Keratinocyte (primary cell): ENCODE measurements around the gene CRABP2. TPM values are rescaled to one million over a fixed set of nuclear protein-coding genes. Genes with fewer than 3 reads are reported as not detected.

ENCODE experiments used
- DNase-seq: peaks from one replicate; pipeline ENCODE4 v3.0.0-alpha.2; 2011; ENCODE audit warnings: low read depth, missing footprints, low spot score
- FAIRE-seq: peaks from 2 replicates; lab custom pipeline; 2011; peaks lifted over from hg19 to GRCh38; lab: Jason Lieb, UNC
- H2AFZ ChIP-seq: 2 replicates; pipeline ENCODE4 v1.6.0; 2012; ENCODE audit warnings: low read length, control low read depth, inconsistent platforms; ENCODE audit not compliant: control insufficient read depth
- H3K27ac ChIP-seq: 2 replicates; pipeline ENCODE4 v1.5.1; 2011; ENCODE audit warnings: low read length; ENCODE audit not compliant: control insufficient read depth, insufficient read depth
- H3K27me3 ChIP-seq: 3 replicates; pipeline ENCODE4 v1.6.0; 2011; ENCODE audit warnings: low read length; ENCODE audit not compliant: control insufficient read depth, insufficient read depth; ENCODE audit errors: extremely low read depth
- H3K36me3 ChIP-seq, 2 experiments: 2 replicates in 1 of 2; 3 replicates in 1 of 2; pipeline ENCODE4 v1.5.1; 2011; ENCODE audit warnings: low read length in 2 of 2, mild to moderate bottlenecking in 1 of 2; ENCODE audit not compliant: control insufficient read depth in 2 of 2, insufficient read depth in 2 of 2; ENCODE audit errors: extremely low read depth in 1 of 2
- H3K4me1 ChIP-seq: 3 replicates; pipeline ENCODE4 v1.5.1; 2011; ENCODE audit warnings: low read length; ENCODE audit not compliant: control insufficient read depth, insufficient read depth; ENCODE audit errors: extremely low read depth
- H3K4me2 ChIP-seq: 3 replicates; pipeline ENCODE4 v1.6.0; 2011; ENCODE audit warnings: low read depth, low read length; ENCODE audit not compliant: control insufficient read depth, insufficient read depth; ENCODE audit errors: extremely low read depth
- H3K4me3 ChIP-seq, 3 experiments: fragments of 200-600 bp in 1 of 3; sonication (generic) in 1 of 3; 2 replicates in 2 of 3; 3 replicates in 1 of 3; pipeline ENCODE4 v1.5.1; 2011 to 2016; ENCODE audit warnings: low read length in 3 of 3, mild to moderate bottlenecking in 3 of 3, control low read depth in 2 of 3, inconsistent platforms in 1 of 3, low read depth in 1 of 3, mixed read lengths in 1 of 3, mixed run types in 1 of 3, moderate library complexity in 1 of 3; ENCODE audit not compliant: control insufficient read depth in 2 of 3, insufficient read depth in 2 of 3; ENCODE audit errors: extremely low read depth in 1 of 3
- H3K79me2 ChIP-seq: 2 replicates; pipeline ENCODE4 v1.6.0; 2012; ENCODE audit warnings: low read length; ENCODE audit not compliant: control insufficient read depth, insufficient read depth
- H3K9ac ChIP-seq: 3 replicates; pipeline ENCODE4 v1.6.0; 2011; ENCODE audit warnings: low read length; ENCODE audit not compliant: control insufficient read depth, insufficient read depth; ENCODE audit errors: extremely low read depth
- H3K9me1 ChIP-seq: 3 replicates; pipeline ENCODE4 v1.6.0; 2011; ENCODE audit warnings: low read length; ENCODE audit not compliant: control insufficient read depth, insufficient read depth; ENCODE audit errors: extremely low read depth
- H3K9me3 ChIP-seq: 2 replicates; pipeline ENCODE4 v1.5.1; 2012; ENCODE audit warnings: low read depth, low read length; ENCODE audit not compliant: control insufficient read depth
- H4K20me1 ChIP-seq: 3 replicates; pipeline ENCODE4 v1.6.0; 2011; ENCODE audit warnings: low read length; ENCODE audit not compliant: control insufficient read depth, insufficient read depth; ENCODE audit errors: extremely low read depth
- EZH2 ChIP-seq: IDR thresholded peaks from one replicate; pipeline ENCODE4 v1.6.1; 2012; ENCODE audit warnings: inconsistent platforms, mild to moderate bottlenecking, low read length, moderate library complexity
- dilution Hi-C: fragments of 300-500 bp; cut with MboI; formaldehyde crosslinking; loops from one replicate; pipeline ENCODE4 v1.7.0; 2020; ENCODE audit warnings: low sequenced_read_pairs; ENCODE audit not compliant: extremely low pct_ligation_motif_present
- polyA plus RNA-seq, 5 experiments: library from polyadenylated mRNA; depleted of rRNA in 3 of 5; stranded (reverse) in 3 of 5; stranded (forward) in 1 of 5; unstranded in 1 of 5; fragments of >200 nt; gene quantifications; 1 replicate in 1 of 5; 2 replicates in 3 of 5; 3 replicates in 1 of 5; pipeline versions ENCODE4 v1.2.1 to v1.2.3, GENCODE V29; 2011 to 2012; ENCODE audit warnings: missing spikeins in 2 of 5, low read depth in 1 of 5, low replicate concordance in 1 of 5
- TF ChIP-seq, protein P1 (sequence below), 3 experiments: IDR thresholded peaks in 1 of 3; conservative IDR thresholded peaks in 1 of 3; optimal IDR thresholded peaks in 1 of 3; 2 replicates in 2 of 3; 3 replicates in 1 of 3; pipeline versions ENCODE3 to v1.5.1; 2011; ENCODE audit warnings: low read length in 3 of 3, mild to moderate bottlenecking in 3 of 3, moderate library complexity in 2 of 3, control low read depth in 1 of 3, inconsistent platforms in 1 of 3; ENCODE audit not compliant: insufficient read depth in 2 of 3; ENCODE audit errors: extremely low read depth in 1 of 3

CRABP2 gene
- polyA plus RNA-seq, 1 donor (not counting 4 experiments of a cell fraction or from before 2014, with no cell fraction given), result 8.4 TPM

DNA sequence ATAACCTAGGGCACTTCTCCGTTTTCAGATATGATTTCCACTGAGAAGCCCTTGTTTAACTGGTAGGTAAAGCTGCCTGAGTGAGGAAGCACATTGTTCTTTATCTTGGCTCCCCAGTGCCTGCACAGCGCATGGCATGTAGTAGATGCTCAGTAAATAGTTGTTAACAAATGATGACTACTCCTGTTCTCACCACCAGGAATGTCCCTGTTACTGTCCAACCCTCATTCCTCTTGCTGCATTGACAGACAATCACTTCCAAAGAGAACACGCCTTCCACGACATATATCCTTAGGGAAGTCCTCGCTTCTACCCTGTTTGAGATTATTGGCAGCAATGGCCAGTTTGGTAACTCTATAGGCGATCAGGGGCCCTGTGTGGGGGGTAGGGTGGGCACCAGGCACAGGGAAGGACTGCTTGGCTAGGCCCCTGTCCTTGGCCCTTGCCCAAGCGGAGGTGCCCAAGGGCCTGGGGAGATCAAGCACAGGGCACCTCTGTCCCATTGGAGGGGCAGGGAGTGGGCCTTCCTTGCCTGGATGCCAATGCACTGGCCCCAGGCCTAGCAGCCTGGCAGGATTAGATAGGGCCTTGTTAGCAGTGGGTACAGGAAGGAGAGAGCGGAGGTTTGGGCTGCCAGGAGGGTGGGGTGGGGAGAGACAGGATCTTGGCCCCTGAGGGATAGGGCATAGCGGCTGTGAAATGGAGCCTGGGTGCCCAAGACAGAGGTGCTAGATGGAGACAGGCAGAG, 38.3 kb downstream of the CRABP2 start:
- H3K4me2 ChIP-seq, result no peak overlapping the region
- FAIRE-seq (no peak), DNase-seq (no peak)
- peaks cover 14% of the 10 kb centered on the region for H3K27me3 ChIP-seq
- H3K36me3 ChIP-seq, result no peaks in the 10 kb centered on the region
- dilution Hi-C loops, result no loop called here
- H3K4me1 ChIP-seq, result peaks cover 1% of the 10 kb centered on the region
- H4K20me1 ChIP-seq, result no peaks in the 10 kb centered on the region
- no peaks in the 10 kb centered on the region for H3K79me2 ChIP-seq
- no peaks in the 10 kb centered on the region for H3K9me1 ChIP-seq
- no peak overlapping the region for H2AFZ ChIP-seq
- no peak overlapping the region for H3K27ac ChIP-seq
- TF ChIP-seq, protein P1, sequence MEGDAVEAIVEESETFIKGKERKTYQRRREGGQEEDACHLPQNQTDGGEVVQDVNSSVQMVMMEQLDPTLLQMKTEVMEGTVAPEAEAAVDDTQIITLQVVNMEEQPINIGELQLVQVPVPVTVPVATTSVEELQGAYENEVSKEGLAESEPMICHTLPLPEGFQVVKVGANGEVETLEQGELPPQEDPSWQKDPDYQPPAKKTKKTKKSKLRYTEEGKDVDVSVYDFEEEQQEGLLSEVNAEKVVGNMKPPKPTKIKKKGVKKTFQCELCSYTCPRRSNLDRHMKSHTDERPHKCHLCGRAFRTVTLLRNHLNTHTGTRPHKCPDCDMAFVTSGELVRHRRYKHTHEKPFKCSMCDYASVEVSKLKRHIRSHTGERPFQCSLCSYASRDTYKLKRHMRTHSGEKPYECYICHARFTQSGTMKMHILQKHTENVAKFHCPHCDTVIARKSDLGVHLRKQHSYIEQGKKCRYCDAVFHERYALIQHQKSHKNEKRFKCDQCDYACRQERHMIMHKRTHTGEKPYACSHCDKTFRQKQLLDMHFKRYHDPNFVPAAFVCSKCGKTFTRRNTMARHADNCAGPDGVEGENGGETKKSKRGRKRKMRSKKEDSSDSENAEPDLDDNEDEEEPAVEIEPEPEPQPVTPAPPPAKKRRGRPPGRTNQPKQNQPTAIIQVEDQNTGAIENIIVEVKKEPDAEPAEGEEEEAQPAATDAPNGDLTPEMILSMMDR (optimal IDR thresholded peaks at IDR 0.05 in 1 of 3, IDR thresholded peaks at IDR 0.05 in 1 of 3, conservative IDR thresholded peaks at IDR 0.05 in 1 of 3; ENCODE audit: extremely low read depth in 1 of 3, insufficient read depth in 2 of 3, low read length in 3 of 3), result no peak
- TF ChIP-seq EZH2, result no peak
- no peaks in the 10 kb centered on the region for H3K9me3 ChIP-seq
- no peak overlapping the region for H3K4me3 ChIP-seq
- no peak overlapping the region for H3K9ac ChIP-seq

- no peak overlapping the region for H3K4me3 ChIP-seq
- no peak for FAIRE-seq
These were observed 39.8 kb downstream of the CRABP2 start for GRCh38 chr1:156665539-156665938.

More at GRCh38 chr1:156665539-156665938, 39.8 kb downstream of the CRABP2 start:
- no peaks in the 10 kb centered on the region for H3K9me3 ChIP-seq
- TF ChIP-seq, protein P1 (optimal IDR thresholded peaks at IDR 0.05 in 1 of 3, IDR thresholded peaks at IDR 0.05 in 1 of 3, conservative IDR thresholded peaks at IDR 0.05 in 1 of 3; ENCODE audit: extremely low read depth in 1 of 3, insufficient read depth in 2 of 3, low read length in 3 of 3), result no peak
- TF ChIP-seq EZH2, result no peak
- H3K9me1 ChIP-seq, result no peaks in the 10 kb centered on the region
- peaks cover 6% of the 10 kb centered on the region for H3K27me3 ChIP-seq
- DNase-seq, result no peak
- dilution Hi-C loops, result no loop called here
- no peaks in the 10 kb centered on the region for H4K20me1 ChIP-seq
- no peak overlapping the region for H3K9ac ChIP-seq
- H3K4me1 ChIP-seq, result peaks cover 11% of the 10 kb centered on the region
- no peaks in the 10 kb centered on the region for H3K36me3 ChIP-seq
- H3K4me2 ChIP-seq, result no peak overlapping the region
- no peak overlapping the region for H2AFZ ChIP-seq
- H3K27ac ChIP-seq, result no peak overlapping the region
- no peaks in the 10 kb centered on the region for H3K79me2 ChIP-seq
